Fibroblast of lung (primary cell): Measurements from ENCODE around the gene GRK5. TPM values are rescaled to one million over a fixed set of nuclear protein-coding genes. Genes with fewer than 3 reads are reported as not detected.
A peak's percentile ranks its signal among the peaks of the same experiment; 100 is the strongest.

Experiments
- DNase-seq, 2 donors: peaks; one replicate each; pipeline versions ENCODE4 v3.0.0 to v3.0.0-alpha.2; 2010; ENCODE audit warnings: low read depth in 2 of 2
- H2AFZ ChIP-seq: 2 replicates; pipeline ENCODE4 v1.5.1; 2012; ENCODE audit warnings: low read length, control low read depth, inconsistent platforms
- H3K27ac ChIP-seq: 2 replicates; pipeline ENCODE4 v1.5.1; 2011; ENCODE audit warnings: low read length, control low read depth; ENCODE audit not compliant: insufficient read depth
- H3K27me3 ChIP-seq: 2 replicates; pipeline ENCODE4 v1.5.1; 2011; ENCODE audit warnings: mild to moderate bottlenecking, low read length; ENCODE audit not compliant: control insufficient read depth, insufficient read depth
- H3K36me3 ChIP-seq: 2 replicates; pipeline ENCODE4 v1.5.1; 2011; ENCODE audit warnings: low read length; ENCODE audit not compliant: control insufficient read depth, insufficient read depth
- H3K4me1 ChIP-seq: 2 replicates; pipeline ENCODE4 v1.5.1; 2011; ENCODE audit warnings: low read length; ENCODE audit not compliant: control insufficient read depth, insufficient read depth; ENCODE audit errors: extremely low read depth
- H3K4me2 ChIP-seq: 2 replicates; pipeline ENCODE4 v1.5.1; 2011; ENCODE audit warnings: low read length, control low read depth; ENCODE audit not compliant: insufficient read depth; ENCODE audit errors: extremely low read depth
- H3K4me3 ChIP-seq, 4 experiments: fragments of 200-600 bp in 1 of 4; sonication (generic) in 1 of 4; replicated peaks in 1 of 4; 2 replicates each; pipeline ENCODE4 v1.5.1; 2011 to 2016; ENCODE audit warnings: low read length in 4 of 4, low read depth in 3 of 4, mild to moderate bottlenecking in 3 of 4, control low read depth in 2 of 4, inconsistent platforms in 1 of 4, mixed read lengths in 1 of 4; ENCODE audit not compliant: insufficient read depth in 1 of 4; ENCODE audit errors: control extremely low read depth in 1 of 4
- H3K79me2 ChIP-seq: 2 replicates; pipeline ENCODE4 v1.5.1; 2012; ENCODE audit warnings: mild to moderate bottlenecking, low read length, inconsistent platforms; ENCODE audit not compliant: control insufficient read depth, insufficient read depth
- H3K9ac ChIP-seq: 2 replicates; pipeline ENCODE4 v1.5.1; 2011; ENCODE audit warnings: mild to moderate bottlenecking, low read length, control low read depth; ENCODE audit not compliant: insufficient read depth
- H3K9me3 ChIP-seq: 2 replicates; pipeline ENCODE4 v1.5.1; 2012; ENCODE audit warnings: low read depth, low read length; ENCODE audit not compliant: control insufficient read depth, insufficient read depth
- H4K20me1 ChIP-seq: 2 replicates; pipeline ENCODE4 v1.5.1; 2011; ENCODE audit warnings: low read length; ENCODE audit not compliant: control insufficient read depth, insufficient read depth; ENCODE audit errors: extremely low read depth
- EZH2 ChIP-seq: IDR thresholded peaks from 2 replicates; pipeline ENCODE4 v1.5.1; 2012; ENCODE audit warnings: low read length, control low read depth, mild to moderate bottlenecking; ENCODE audit errors: missing control alignments
- polyA plus RNA-seq, 2 donors: library from polyadenylated mRNA; depleted of rRNA in 1 of 2; stranded (reverse) in 1 of 2; unstranded in 1 of 2; fragments of >200 nt; gene quantifications; 2 replicates each; pipeline ENCODE4 v1.2.1, GENCODE V29; 2011 to 2012; ENCODE audit warnings: missing spikeins in 1 of 2
- total RNA-seq: library from RNA; depleted of rRNA; stranded (reverse); fragments of >200 nt; gene quantifications from 2 replicates; pipeline ENCODE4 v1.2.1, GENCODE V29; 2014
- TF ChIP-seq, protein P1 (sequence below), 2 donors: IDR thresholded peaks in 1 of 2; conservative IDR thresholded peaks in 1 of 2; 1 replicate in 1 of 2; 2 replicates in 1 of 2; pipeline ENCODE4 v1.5.1; 2011 to 2012; ENCODE audit warnings: low read length in 2 of 2, control low read depth in 1 of 2, inconsistent platforms in 1 of 2, low read depth in 1 of 2, mild to moderate bottlenecking in 1 of 2

The GRK5 gene
- total and polyA plus RNA-seq, 2 donors (not counting 1 experiment from before 2014, with no cell fraction given), result 24.1 to 90.3 TPM

DNA sequence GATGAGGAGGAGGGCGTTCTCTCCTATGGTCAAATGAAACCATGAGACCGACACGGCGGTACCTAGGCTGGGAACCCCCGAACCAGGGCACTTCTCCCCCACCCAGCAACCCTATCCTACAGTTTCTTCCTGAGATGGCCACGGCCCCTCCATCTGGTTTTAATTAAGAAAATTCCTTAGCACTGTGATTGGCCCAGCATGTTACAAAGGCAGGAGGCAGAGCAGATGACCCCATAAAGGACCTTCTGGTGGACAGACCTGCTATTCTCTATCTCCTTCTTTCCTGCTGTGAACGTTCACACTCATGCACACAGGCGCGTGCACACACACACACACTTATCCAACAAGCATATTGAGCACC lies 205.7 kb downstream of the GRK5 start:
- no peaks in the 10 kb centered on the region for H3K27me3 ChIP-seq
- H2AFZ ChIP-seq, result no peak overlapping the region
- no peak overlapping the region for H3K4me3 ChIP-seq
- peak overlapping the region; percentile 72 for H3K9ac ChIP-seq
- H3K4me1 ChIP-seq, result peaks cover 30% of the 10 kb centered on the region
- peak overlapping the region; percentile 92 for H3K27ac ChIP-seq
- DNase-seq, result peak; percentile 39 to 65
- H3K36me3 ChIP-seq, result no peaks in the 10 kb centered on the region
- H3K9me3 ChIP-seq, result no peaks in the 10 kb centered on the region
- H3K4me2 ChIP-seq, result peak overlapping the region; percentile 23
- peaks cover 6% of the 10 kb centered on the region for H3K79me2 ChIP-seq
- TF ChIP-seq EZH2, result no peak
- TF ChIP-seq, protein P1, sequence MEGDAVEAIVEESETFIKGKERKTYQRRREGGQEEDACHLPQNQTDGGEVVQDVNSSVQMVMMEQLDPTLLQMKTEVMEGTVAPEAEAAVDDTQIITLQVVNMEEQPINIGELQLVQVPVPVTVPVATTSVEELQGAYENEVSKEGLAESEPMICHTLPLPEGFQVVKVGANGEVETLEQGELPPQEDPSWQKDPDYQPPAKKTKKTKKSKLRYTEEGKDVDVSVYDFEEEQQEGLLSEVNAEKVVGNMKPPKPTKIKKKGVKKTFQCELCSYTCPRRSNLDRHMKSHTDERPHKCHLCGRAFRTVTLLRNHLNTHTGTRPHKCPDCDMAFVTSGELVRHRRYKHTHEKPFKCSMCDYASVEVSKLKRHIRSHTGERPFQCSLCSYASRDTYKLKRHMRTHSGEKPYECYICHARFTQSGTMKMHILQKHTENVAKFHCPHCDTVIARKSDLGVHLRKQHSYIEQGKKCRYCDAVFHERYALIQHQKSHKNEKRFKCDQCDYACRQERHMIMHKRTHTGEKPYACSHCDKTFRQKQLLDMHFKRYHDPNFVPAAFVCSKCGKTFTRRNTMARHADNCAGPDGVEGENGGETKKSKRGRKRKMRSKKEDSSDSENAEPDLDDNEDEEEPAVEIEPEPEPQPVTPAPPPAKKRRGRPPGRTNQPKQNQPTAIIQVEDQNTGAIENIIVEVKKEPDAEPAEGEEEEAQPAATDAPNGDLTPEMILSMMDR (conservative IDR thresholded peaks at IDR 0.05 in 1 of 2, IDR thresholded peaks at IDR 0.05 in 1 of 2; ENCODE audit: low read depth in 1 of 2, low read length in 2 of 2), result no peak
- H4K20me1 ChIP-seq, result no peaks in the 10 kb centered on the region

DNA sequence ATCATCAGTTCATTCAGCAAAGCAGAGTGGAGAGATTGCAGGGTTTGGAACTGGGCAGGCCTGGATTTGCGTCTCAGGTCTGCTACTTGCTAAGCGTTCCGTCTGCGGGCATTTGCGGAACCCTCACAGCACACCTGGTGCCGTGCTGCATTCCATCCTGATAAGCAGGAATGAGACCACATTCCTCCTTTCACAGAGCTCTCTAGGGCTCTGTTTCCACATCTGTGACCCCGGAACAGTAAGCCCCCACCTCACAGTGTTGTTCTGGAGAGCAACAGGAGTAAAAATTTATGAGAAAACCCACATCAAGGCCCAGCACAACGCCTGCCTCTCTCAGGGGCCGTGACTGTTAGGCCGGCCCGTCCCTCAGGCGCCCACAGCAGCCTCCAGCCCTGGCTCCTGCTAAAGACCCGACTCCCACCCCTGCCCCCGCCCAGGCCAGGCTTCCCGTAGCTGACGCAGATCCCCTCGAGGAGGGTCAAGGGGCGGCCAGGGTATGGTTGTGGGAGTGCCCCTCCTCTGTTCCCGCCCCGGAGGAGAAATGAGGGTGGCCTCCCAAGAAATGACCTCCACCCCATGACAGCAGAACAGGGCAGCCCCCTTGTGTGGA lies 206.2 kb downstream of the GRK5 start:
- Histone ChIP-seq H3K36me3 (no peaks in the 10 kb centered on the region), H2AFZ (no peak overlapping the region), H3K9ac (peak overlapping the region; percentile 72), H3K4me1 (peaks cover 27% of the 10 kb centered on the region), H3K27me3 (no peaks in the 10 kb centered on the region), H3K27ac (peak overlapping the region; percentile 92), H3K4me3 (no peak overlapping the region), H4K20me1 (no peaks in the 10 kb centered on the region), H3K4me2 (peak overlapping the region; percentile 23), H3K79me2 (peaks cover 6% of the 10 kb centered on the region), H3K9me3 (no peaks in the 10 kb centered on the region)
- no peak for DNase-seq
- TF ChIP-seq, protein P1 (conservative IDR thresholded peaks at IDR 0.05 in 1 of 2, IDR thresholded peaks at IDR 0.05 in 1 of 2; ENCODE audit: low read depth in 1 of 2, low read length in 2 of 2), result no peak
- no peak for TF ChIP-seq EZH2

DNA sequence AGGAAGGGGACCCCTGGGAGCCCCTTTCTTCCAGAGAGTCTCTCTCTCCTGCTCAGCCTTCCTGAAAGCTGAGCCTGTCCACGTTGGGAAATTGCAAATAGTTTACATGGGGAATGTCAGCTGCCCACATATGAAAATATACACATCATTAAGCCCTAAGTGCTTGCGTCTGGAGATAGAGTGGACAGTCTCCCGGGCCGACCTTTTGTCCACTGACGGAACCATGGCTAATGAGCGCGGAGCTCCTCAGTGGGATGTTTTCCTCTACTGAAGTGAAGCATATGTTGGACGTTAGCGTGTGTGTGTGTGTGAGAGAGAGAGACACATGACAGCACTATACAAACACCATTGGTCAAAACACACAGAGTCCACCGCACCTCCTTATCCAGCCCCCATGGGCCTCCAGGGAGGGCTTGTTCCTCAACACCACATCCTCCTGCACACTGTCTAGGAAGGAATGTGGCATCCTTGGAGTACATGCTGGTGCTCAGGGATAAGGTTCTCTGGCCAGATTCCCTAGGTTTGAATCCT lies 206.8 kb downstream of the GRK5 start:
- Histone ChIP-seq H3K4me2 (no peak overlapping the region), H3K9me3 (no peaks in the 10 kb centered on the region), H3K27ac (peak overlapping the region; percentile 92), H3K9ac (peak overlapping the region; percentile 72), H4K20me1 (no peaks in the 10 kb centered on the region), H3K36me3 (no peaks in the 10 kb centered on the region), H3K79me2 (peaks cover 6% of the 10 kb centered on the region), H3K4me1 (peaks cover 27% of the 10 kb centered on the region), H3K4me3 (no peak overlapping the region), H3K27me3 (no peaks in the 10 kb centered on the region), H2AFZ (no peak overlapping the region)
- TF ChIP-seq EZH2, result no peak
- TF ChIP-seq, protein P1 (conservative IDR thresholded peaks at IDR 0.05 in 1 of 2, IDR thresholded peaks at IDR 0.05 in 1 of 2; ENCODE audit: low read depth in 1 of 2, low read length in 2 of 2), result no peak
- DNase-seq, result peak; percentile 47 to 100
